GM10248 (cell line): ENCODE data around the gene SLX9.

ENCODE experiments used
- CTCF ChIA-PET: fragments of 300-600 bp; sonication (Branson Sonifier 250); formaldehyde crosslinking; extraction: SDS; loops from one replicate; lab custom pipeline; 2021; ENCODE audit warnings: antibody characterized with exemption; lab: Yijun Ruan, JAX
- POLR2A ChIA-PET: fragments of 350-650 bp; sonication (Branson Sonifier 250); formaldehyde crosslinking; extraction: SDS; loops from one replicate; lab custom pipeline; 2020; ENCODE audit warnings: antibody characterized with exemption; lab: Yijun Ruan, JAX
- DNase-seq: peaks from one replicate; pipeline ENCODE4 v3.0.0; 2012; ENCODE audit errors: extremely low spot score
- CTCF ChIP-seq: IDR thresholded peaks from 2 replicates; pipeline ENCODE4 v1.5.1; 2012; ENCODE audit warnings: mild to moderate bottlenecking, low read depth; ENCODE audit errors: extremely low read depth, missing control alignments, control extremely low read depth

Gene SLX9

GRCh38 chr21:44940116-44940631, 345 bp downstream of the SLX9 start:
- POLR2A ChIA-PET: interaction anchor here (0.7 to 0.9 kb wide), 2 partner anchors 13 to 19 kb away, joined by 3 to 12 read pairs; no protein-coding TSS in a partner anchor
- no peak for DNase-seq
- CTCF ChIA-PET: interaction anchor here (1.1 to 2.8 kb wide), 8 partner anchors 8 to 226 kb away, joined by 3 to 25 read pairs (median 4); no protein-coding TSS in a partner anchor
- no peak for TF ChIP-seq CTCF

DNA sequence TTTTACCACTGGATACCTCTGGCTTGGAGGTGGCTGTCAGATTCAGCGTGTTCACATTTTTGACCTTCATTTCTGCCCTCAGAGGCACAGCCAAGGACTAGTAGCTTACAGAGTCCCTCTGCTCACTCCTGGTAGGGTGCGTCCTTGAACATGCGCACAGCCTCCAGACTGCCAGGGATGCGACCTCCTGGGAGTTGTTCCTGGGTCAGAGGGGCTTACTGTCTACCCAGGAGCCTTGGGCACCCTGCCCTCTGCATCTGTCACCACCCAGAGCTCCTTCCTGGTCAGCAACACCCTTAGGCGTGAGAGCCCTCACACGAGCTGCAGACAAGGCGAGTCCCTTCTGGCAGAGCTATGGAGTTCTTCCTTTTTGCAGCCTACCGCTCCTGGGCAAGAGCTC, 1.7 kb downstream of the SLX9 start:
- no peak for DNase-seq
- ChIA-PET POLR2A (no interaction called here), CTCF (interaction anchor here (0.9 to 15.6 kb wide), 6 partner anchors 9 to 225 kb away, joined by 3 to 313 read pairs (median 9); no protein-coding TSS in a partner anchor)
- no peak for TF ChIP-seq CTCF

DNA sequence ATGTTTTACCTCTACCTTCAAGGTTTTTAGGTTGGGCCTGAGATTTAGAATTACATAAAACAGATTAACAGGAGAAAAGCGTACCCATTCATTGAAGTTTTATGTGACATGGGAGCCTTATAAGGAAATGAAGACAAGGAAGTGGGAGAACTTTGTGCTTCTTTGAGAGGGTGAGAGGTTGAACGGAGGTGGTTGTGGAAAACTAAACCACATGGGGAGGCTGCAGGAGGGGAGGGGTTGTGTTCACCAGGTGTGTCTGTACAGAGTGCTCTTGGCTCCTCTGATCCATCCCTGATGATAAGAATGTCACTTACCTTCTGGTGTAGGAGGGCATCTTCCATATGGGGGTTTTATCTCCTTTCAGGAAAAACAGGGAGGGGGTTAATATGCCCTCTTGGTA, 2.7 kb downstream of the SLX9 start:
- ChIA-PET POLR2A (no interaction called here), CTCF (interaction anchor here (1.0 to 15.6 kb wide), 7 partner anchors 8 to 196 kb away, joined by 4 to 313 read pairs (median 7); no protein-coding TSS in a partner anchor)
- TF ChIP-seq CTCF: no peak
- no peak for DNase-seq

- DNase-seq: no peak
- CTCF ChIA-PET: interaction anchor here (0.9 to 15.6 kb wide), 8 partner anchors 15 to 196 kb away, joined by 3 to 313 read pairs (median 4); no protein-coding TSS in a partner anchor
- POLR2A ChIA-PET: no interaction called here
- no peak for TF ChIP-seq CTCF
Measured at GRCh38 chr21:44943005-44943685, 3.3 kb downstream of the SLX9 start.

GRCh38 chr21:44943686-44944550, 4.1 kb downstream of the SLX9 start:
- ChIA-PET POLR2A (no interaction called here), CTCF (interaction anchor here (0.9 to 15.6 kb wide), 11 partner anchors 11 to 195 kb away, joined by 3 to 313 read pairs (median 4); no protein-coding TSS in a partner anchor)
- no peak for TF ChIP-seq CTCF
- DNase-seq: no peak

GRCh38 chr21:44944596-44944995, 4.8 kb downstream of the SLX9 start:
- CTCF ChIA-PET: interaction anchor here (0.9 to 15.6 kb wide), 7 partner anchors 11 to 194 kb away, joined by 3 to 313 read pairs (median 4); no protein-coding TSS in a partner anchor
- no peak for DNase-seq
- POLR2A ChIA-PET: no interaction called here
- TF ChIP-seq CTCF: no peak
